Trophoblast cell (in vitro differentiated cells and primary cell): Measurements from ENCODE around the gene GRAMD1C.

Experiments used
- DNase-seq, 2 donors: peaks; one replicate each; pipeline ENCODE4 v3.0.0-alpha.2; 2016
- H2AFZ ChIP-seq: 2 replicates; pipeline ENCODE4 v1.6.1; 2013; ENCODE audit warnings: low read length, moderate library complexity, mild to moderate bottlenecking; ENCODE audit not compliant: insufficient read depth, poor library complexity
- H2AK5ac ChIP-seq: 2 replicates; pipeline ENCODE4 v1.6.1; 2013; ENCODE audit warnings: mild to moderate bottlenecking, low read length
- H2BK120ac ChIP-seq: 2 replicates; pipeline ENCODE4 v1.6.1; 2013; ENCODE audit warnings: low read length, mild to moderate bottlenecking, moderate library complexity; ENCODE audit not compliant: insufficient read depth, poor library complexity
- H2BK12ac ChIP-seq: 2 replicates; pipeline ENCODE4 v1.6.1; 2013; ENCODE audit warnings: mild to moderate bottlenecking, low read length, moderate library complexity
- H2BK5ac ChIP-seq: 2 replicates; pipeline ENCODE4 v1.6.1; 2013; ENCODE audit warnings: low read length, low read depth, moderate library complexity, mild to moderate bottlenecking; ENCODE audit not compliant: poor library complexity
- H3K14ac ChIP-seq: 2 replicates; pipeline ENCODE4 v1.6.1; 2013; ENCODE audit warnings: mild to moderate bottlenecking, low read length
- H3K18ac ChIP-seq: 2 replicates; pipeline ENCODE4 v1.6.1; 2013; ENCODE audit warnings: mild to moderate bottlenecking, low read length
- H3K23ac ChIP-seq: 2 replicates; pipeline ENCODE4 v1.6.1; 2013; ENCODE audit warnings: low read length
- H3K27ac ChIP-seq: 2 replicates; pipeline ENCODE4 v1.5.1; 2013; ENCODE audit warnings: low read depth, mild to moderate bottlenecking, inconsistent platforms, low read length, moderate library complexity
- H3K27me3 ChIP-seq: 2 replicates; pipeline ENCODE4 v1.6.1; 2013; ENCODE audit warnings: inconsistent platforms, mild to moderate bottlenecking, low read length, moderate library complexity; ENCODE audit not compliant: insufficient read depth
- H3K36me3 ChIP-seq, 2 experiments: 1 replicate in 1 of 2; 2 replicates in 1 of 2; pipeline ENCODE4 v1.6.1; 2013; ENCODE audit warnings: low read length in 2 of 2, mild to moderate bottlenecking in 2 of 2, moderate library complexity in 1 of 2; ENCODE audit not compliant: insufficient read depth in 2 of 2, control insufficient read depth in 1 of 2
- H3K4ac ChIP-seq: 2 replicates; pipeline ENCODE4 v1.6.1; 2013; ENCODE audit warnings: low read depth, mild to moderate bottlenecking, low read length, moderate library complexity
- H3K4me1 ChIP-seq, 2 experiments: 1 replicate in 1 of 2; 2 replicates in 1 of 2; pipeline ENCODE4 v1.6.1; 2013; ENCODE audit warnings: low read length in 2 of 2, mild to moderate bottlenecking in 2 of 2, moderate library complexity in 1 of 2; ENCODE audit not compliant: insufficient read depth in 2 of 2, control insufficient read depth in 1 of 2
- H3K4me2 ChIP-seq: 2 replicates; pipeline ENCODE4 v1.6.1; 2013; ENCODE audit warnings: inconsistent platforms, mild to moderate bottlenecking, low read length, moderate library complexity
- H3K4me3 ChIP-seq: 2 replicates; pipeline ENCODE4 v1.5.1; 2013; ENCODE audit warnings: mild to moderate bottlenecking, low read depth, low read length, inconsistent platforms
- H3K79me1 ChIP-seq: one replicate; pipeline ENCODE4 v1.6.1; 2013; ENCODE audit warnings: low read length
- H3K79me2 ChIP-seq: 2 replicates; pipeline ENCODE4 v1.6.1; 2013; ENCODE audit warnings: low read length, mild to moderate bottlenecking; ENCODE audit not compliant: control insufficient read depth, insufficient read depth, poor library complexity
- H3K9ac ChIP-seq: 2 replicates; pipeline ENCODE4 v1.6.1; 2013; ENCODE audit warnings: mild to moderate bottlenecking, low read length
- H3K9me3 ChIP-seq: 2 replicates; pipeline ENCODE4 v1.6.1; 2013; ENCODE audit warnings: low read depth, mild to moderate bottlenecking, control low read depth, inconsistent platforms, low read length; ENCODE audit not compliant: insufficient read depth
- H4K12ac ChIP-seq: 2 replicates; pipeline ENCODE4 v1.6.1; 2013; ENCODE audit warnings: low read depth, mild to moderate bottlenecking, low read length, moderate library complexity
- H4K8ac ChIP-seq: 2 replicates; pipeline ENCODE4 v1.6.1; 2013; ENCODE audit warnings: low read depth, mild to moderate bottlenecking, low read length, moderate library complexity
- H4K91ac ChIP-seq: one replicate; pipeline ENCODE4 v1.6.1; 2013; ENCODE audit warnings: low read depth, mild to moderate bottlenecking, low read length, moderate library complexity
- WGBS: extraction: QIAGEN DNeasy Blood & Tissue Kit; methylation state at CpG from one replicate; pipeline ENCODE4 v1.1.7; 2013; ENCODE audit warnings: missing lambda C conversion rate; ENCODE audit not compliant: insufficient read length, insufficient coverage; ENCODE audit errors: extremely low coverage; 5-methylcytosine and 5-hydroxymethylcytosine counted together

Gene GRAMD1C

DNA sequence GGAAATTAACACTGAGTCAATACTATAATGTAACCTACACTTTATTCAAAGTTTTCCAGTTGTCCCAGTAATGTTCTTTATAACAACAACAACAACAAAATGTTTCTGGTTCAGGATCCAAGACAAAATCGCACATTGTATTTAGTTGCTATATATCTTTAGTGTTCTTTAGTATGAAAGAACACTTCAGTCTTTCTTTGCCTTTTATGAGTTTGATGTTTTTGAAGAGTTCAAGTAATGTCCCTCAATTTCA, 7.6 kb upstream of the GRAMD1C start:
- Histone ChIP-seq H3K23ac (no peak overlapping the region), H2BK120ac (no peak overlapping the region), H3K4me3 (no peak overlapping the region), H3K4me2 (no peak overlapping the region), H2AK5ac (no peak overlapping the region), H3K27me3 (no peaks in the 10 kb centered on the region), H3K27ac (no peak overlapping the region), H3K9me3 (no peaks in the 10 kb centered on the region), H3K79me1 (no peaks in the 10 kb centered on the region), H4K8ac (no peak overlapping the region), H3K4ac (no peak overlapping the region), H3K14ac (no peak overlapping the region), H4K12ac (no peak overlapping the region), H4K91ac (no peak overlapping the region), H3K18ac (no peak overlapping the region), H3K9ac (no peak overlapping the region), H2BK5ac (no peak overlapping the region), H2AFZ (no peak overlapping the region), H3K36me3 (no peaks in the 10 kb centered on the region), H3K79me2 (no peaks in the 10 kb centered on the region), H3K4me1 (no peaks in the 10 kb centered on the region), H2BK12ac (no peak overlapping the region)
- DNase-seq, result no peak
- no CpG with 5 or more reads among the region's 1 CpG for WGBS

DNA sequence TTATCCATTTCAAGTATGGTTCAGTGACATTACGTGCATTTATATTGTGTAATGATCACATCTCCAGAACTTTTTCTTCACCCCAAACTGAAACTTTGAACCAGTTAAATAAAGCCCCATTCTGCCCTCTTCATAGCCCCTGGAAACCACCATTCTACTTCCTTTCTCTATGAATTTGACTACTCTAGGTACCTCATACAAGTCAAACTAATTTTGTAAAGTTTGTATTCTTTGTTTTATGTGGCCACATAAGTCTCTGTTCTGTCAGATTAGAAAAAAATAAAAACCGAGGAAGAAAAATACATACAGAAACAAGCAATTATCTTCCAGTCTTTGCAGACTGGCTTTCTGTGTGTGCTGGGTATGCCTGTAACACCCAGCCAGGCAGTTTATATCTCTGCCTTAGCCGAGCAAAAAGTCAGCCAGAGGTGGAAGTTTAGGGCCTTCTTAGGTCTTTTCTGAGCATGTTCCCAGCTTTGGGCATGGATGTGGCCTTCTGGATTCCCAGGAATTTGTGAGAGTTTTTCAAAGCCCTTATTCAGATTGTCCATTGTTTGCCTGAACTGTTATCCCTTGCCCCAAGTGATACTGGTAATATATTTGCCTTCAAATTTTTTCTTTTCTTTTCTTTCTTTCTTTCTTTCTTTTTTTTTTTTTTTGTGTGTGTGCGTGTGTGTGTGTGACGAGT, 6.0 kb upstream of the GRAMD1C start:
- no peak overlapping the region for H3K27ac ChIP-seq
- H3K4me3 ChIP-seq, result no peak overlapping the region
- no peak overlapping the region for H2BK5ac ChIP-seq
- H3K9ac ChIP-seq, result no peak overlapping the region
- H3K79me2 ChIP-seq, result no peaks in the 10 kb centered on the region
- H2AFZ ChIP-seq, result no peak overlapping the region
- H3K9me3 ChIP-seq, result no peaks in the 10 kb centered on the region
- H3K4me2 ChIP-seq, result no peak overlapping the region
- H2BK120ac ChIP-seq, result no peak overlapping the region
- H3K79me1 ChIP-seq, result no peaks in the 10 kb centered on the region
- H3K4ac ChIP-seq, result no peak overlapping the region
- H3K27me3 ChIP-seq, result no peaks in the 10 kb centered on the region
- no peak overlapping the region for H3K23ac ChIP-seq
- H2AK5ac ChIP-seq, result no peak overlapping the region
- no peak overlapping the region for H3K18ac ChIP-seq
- no peak overlapping the region for H4K91ac ChIP-seq
- H4K12ac ChIP-seq, result no peak overlapping the region
- no peaks in the 10 kb centered on the region for H3K4me1 ChIP-seq
- H3K36me3 ChIP-seq, result no peaks in the 10 kb centered on the region
- no CpG with 5 or more reads among the region's 5 CpGs for WGBS
- DNase-seq, result no peak
- H4K8ac ChIP-seq, result no peak overlapping the region
- no peak overlapping the region for H2BK12ac ChIP-seq
- no peak overlapping the region for H3K14ac ChIP-seq

DNA sequence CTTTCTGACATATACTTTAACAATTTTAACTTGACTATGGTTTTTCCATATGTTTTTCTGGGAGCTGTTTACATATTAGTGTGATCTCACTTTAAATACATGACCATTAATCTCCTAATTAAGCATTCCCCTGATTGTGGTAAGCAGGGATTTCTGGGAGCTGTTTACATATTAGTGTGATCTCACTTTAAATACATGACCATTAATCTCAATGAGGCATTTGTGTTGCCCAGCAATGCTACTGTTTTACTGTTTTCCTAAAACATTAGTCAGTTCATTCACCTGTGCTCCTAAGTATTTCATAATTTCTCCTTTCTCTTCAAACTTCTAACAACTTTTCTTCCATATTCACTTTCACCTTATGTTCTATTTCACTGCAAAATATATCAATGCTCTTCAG, 3.6 kb upstream of the GRAMD1C start:
- H4K91ac ChIP-seq, result no peak overlapping the region
- peaks cover 2% of the 10 kb centered on the region for H3K79me1 ChIP-seq
- H2BK12ac ChIP-seq, result no peak overlapping the region
- no peak overlapping the region for H2AFZ ChIP-seq
- H4K12ac ChIP-seq, result no peak overlapping the region
- H3K4me3 ChIP-seq, result no peak overlapping the region
- no peak overlapping the region for H3K18ac ChIP-seq
- DNase-seq, result no peak
- H3K9ac ChIP-seq, result no peak overlapping the region
- no peak overlapping the region for H3K4me2 ChIP-seq
- H3K79me2 ChIP-seq, result no peaks in the 10 kb centered on the region
- no peak overlapping the region for H2BK5ac ChIP-seq
- H3K36me3 ChIP-seq, result no peaks in the 10 kb centered on the region
- H3K14ac ChIP-seq, result no peak overlapping the region
- no peaks in the 10 kb centered on the region for H3K9me3 ChIP-seq
- H3K27me3 ChIP-seq, result no peaks in the 10 kb centered on the region
- no peak overlapping the region for H3K27ac ChIP-seq
- H3K23ac ChIP-seq, result no peak overlapping the region
- H3K4me1 ChIP-seq, result peaks cover 0 to 2% of the 10 kb centered on the region in 2 experiments
- H2BK120ac ChIP-seq, result no peak overlapping the region
- no peak overlapping the region for H3K4ac ChIP-seq
- no peak overlapping the region for H2AK5ac ChIP-seq
- H4K8ac ChIP-seq, result no peak overlapping the region

GRCh38 chr3:113839551-113839950, 963 bp downstream of the GRAMD1C start:
- Histone ChIP-seq H3K9me3 (no peaks in the 10 kb centered on the region), H2AK5ac (no peak overlapping the region), H3K4me2 (no peak overlapping the region), H4K12ac (no peak overlapping the region), H3K18ac (no peak overlapping the region), H3K4me3 (no peak overlapping the region), H3K79me1 (peaks cover 2% of the 10 kb centered on the region), H4K91ac (no peak overlapping the region), H4K8ac (no peak overlapping the region), H2AFZ (no peak overlapping the region), H3K4ac (no peak overlapping the region), H3K27me3 (no peaks in the 10 kb centered on the region), H3K79me2 (no peaks in the 10 kb centered on the region), H3K14ac (no peak overlapping the region), H2BK120ac (no peak overlapping the region), H3K36me3 (no peaks in the 10 kb centered on the region), H3K9ac (no peak overlapping the region), H2BK12ac (no peak overlapping the region), H3K23ac (no peak overlapping the region), H3K4me1 (peaks cover 0 to 2% of the 10 kb centered on the region in 2 experiments), H3K27ac (no peak overlapping the region), H2BK5ac (no peak overlapping the region)
- no CpG with 5 or more reads among the region's 2 CpGs for WGBS
- DNase-seq, result no peak
